IMR-90 (cell line): ENCODE results near the gene ANKH. TPM values are rescaled to one million over a fixed set of nuclear protein-coding genes. Genes with fewer than 3 reads are reported as not detected.

Experiments
- ATAC-seq: fragments of 200-7000 bp; cut with Tn5 transposase; 2 replicates; pipeline ENCODE4 v1.9.1; 2020; ENCODE audit warnings: low read depth, mild to moderate bottlenecking, moderate library complexity
- BruUV-seq: library from RNA; stranded (reverse); fragments of 400-500 nt; replicated peaks from 2 replicates; lab custom pipeline; 2021; lab: Mats Ljungman, UMichigan
- CTCF ChIA-PET: fragments of 300-600 bp; formaldehyde crosslinking; extraction: SDS; loops from one replicate; lab custom pipeline; 2021; ENCODE audit warnings: antibody characterized with exemption; lab: Yijun Ruan, JAX
- POLR2A ChIA-PET: fragments of 300-600 bp; sonication (Branson Sonifier 250); formaldehyde crosslinking; loops from one replicate; lab custom pipeline; 2022; ENCODE audit warnings: antibody characterized with exemption; ENCODE audit not compliant: unreplicated experiment; lab: Charles Lee
- DNase-seq: peaks from one replicate; pipeline ENCODE4 v3.0.0; 2013
- H2AFZ ChIP-seq: replicated peaks from 2 replicates; pipeline ENCODE3; 2013; ENCODE audit warnings: low read length, mild to moderate bottlenecking; ENCODE audit not compliant: poor library complexity
- H2AK5ac ChIP-seq: 2 replicates; pipeline ENCODE4 v1.6.1; 2013; ENCODE audit warnings: low read depth, low read length, inconsistent platforms
- H2AK9ac ChIP-seq: replicated peaks from 2 replicates; pipeline ENCODE3; 2013; ENCODE audit warnings: mild to moderate bottlenecking, low read depth, low read length, moderate library complexity; ENCODE audit not compliant: poor library complexity
- H2BK120ac ChIP-seq: 2 replicates; pipeline ENCODE4 v1.6.1; 2013; ENCODE audit warnings: low read depth, low read length, inconsistent platforms
- H2BK15ac ChIP-seq: 3 replicates; pipeline ENCODE4 v1.6.1; 2013; ENCODE audit warnings: low read depth, low read length, inconsistent platforms
- H2BK20ac ChIP-seq: 2 replicates; pipeline ENCODE4 v1.6.1; 2013; ENCODE audit warnings: low read depth, mild to moderate bottlenecking, inconsistent platforms, low read length, moderate library complexity
- H2BK5ac ChIP-seq: 2 replicates; pipeline ENCODE4 v1.6.1; 2013; ENCODE audit warnings: mild to moderate bottlenecking, low read depth, low read length, inconsistent platforms; ENCODE audit not compliant: poor library complexity, severe bottlenecking
- H3K14ac ChIP-seq: replicated peaks from 2 replicates; pipeline ENCODE4 v1.6.1; 2013; ENCODE audit warnings: low read depth, low read length, inconsistent platforms
- H3K18ac ChIP-seq: 2 replicates; pipeline ENCODE4 v1.6.1; 2013; ENCODE audit warnings: low read depth, low read length, control low read depth
- H3K23ac ChIP-seq: 2 replicates; pipeline ENCODE4 v1.6.1; 2013; ENCODE audit warnings: low read depth, low read length, inconsistent platforms
- H3K27ac ChIP-seq: 2 replicates; pipeline ENCODE4 v1.5.1; 2013; ENCODE audit warnings: mild to moderate bottlenecking, control low read depth, low read length; ENCODE audit not compliant: insufficient read depth
- H3K27me3 ChIP-seq: 2 replicates; pipeline ENCODE4 v1.6.1; 2013; ENCODE audit warnings: low read length; ENCODE audit not compliant: control insufficient read depth, insufficient read depth
- H3K36me3 ChIP-seq: 2 replicates; pipeline ENCODE4 v1.6.1; 2013; ENCODE audit warnings: low read length, mixed read lengths; ENCODE audit not compliant: control insufficient read depth, insufficient read depth
- H3K4ac ChIP-seq: 2 replicates; pipeline ENCODE4 v1.6.1; 2013; ENCODE audit warnings: low read depth, low read length, inconsistent platforms
- H3K4me1 ChIP-seq: 2 replicates; pipeline ENCODE4 v1.6.1; 2013; ENCODE audit warnings: low read length, mixed read lengths; ENCODE audit not compliant: control insufficient read depth, insufficient read depth
- H3K4me2 ChIP-seq: 2 replicates; pipeline ENCODE4 v1.6.1; 2013; ENCODE audit warnings: low read depth, mild to moderate bottlenecking, control low read depth, low read length, moderate library complexity
- H3K4me3 ChIP-seq: 2 replicates; pipeline ENCODE4 v1.5.1; 2013; ENCODE audit warnings: low read depth, mild to moderate bottlenecking, control low read depth, low read length, moderate library complexity; ENCODE audit not compliant: insufficient read depth
- H3K56ac ChIP-seq: 2 replicates; pipeline ENCODE4 v1.6.1; 2013; ENCODE audit warnings: low read length, inconsistent platforms; ENCODE audit not compliant: insufficient read depth; ENCODE audit errors: extremely low read depth
- H3K79me1 ChIP-seq, 2 experiments: 2 replicates each; pipeline ENCODE4 v1.6.1; 2013; ENCODE audit warnings: low read length in 2 of 2, inconsistent platforms in 1 of 2, low read depth in 1 of 2
- H3K9ac ChIP-seq: 2 replicates; pipeline ENCODE4 v1.6.1; 2013; ENCODE audit warnings: low read depth, low read length, control low read depth
- H3K9me1 ChIP-seq: 2 replicates; pipeline ENCODE4 v1.6.1; 2013; ENCODE audit warnings: low read length, inconsistent platforms; ENCODE audit not compliant: insufficient read depth
- H3K9me3 ChIP-seq: 2 replicates; pipeline ENCODE4 v1.6.1; 2013; ENCODE audit warnings: low read length; ENCODE audit not compliant: control insufficient read depth, insufficient read depth
- H4K20me1 ChIP-seq: 2 replicates; pipeline ENCODE4 v1.6.1; 2013; ENCODE audit warnings: low read length, inconsistent platforms; ENCODE audit not compliant: insufficient read depth
- H4K5ac ChIP-seq: 2 replicates; pipeline ENCODE4 v1.6.1; 2013; ENCODE audit warnings: mild to moderate bottlenecking, low read depth, low read length, control low read depth
- H4K8ac ChIP-seq, 2 experiments: 2 replicates each; pipeline ENCODE4 v1.6.1; 2013; ENCODE audit warnings: low read depth in 2 of 2, low read length in 2 of 2, control low read depth in 1 of 2, inconsistent platforms in 1 of 2
- H4K91ac ChIP-seq: 2 replicates; pipeline ENCODE4 v1.6.1; 2013; ENCODE audit warnings: low read depth, low read length, inconsistent platforms; ENCODE audit not compliant: insufficient read depth
- CTCF ChIP-seq: conservative IDR thresholded peaks from 2 replicates; pipeline ENCODE4 v1.5.1; 2012; ENCODE audit warnings: mild to moderate bottlenecking, low read depth, low read length, improper control_type of control experiment
- MXI1 ChIP-seq: IDR thresholded peaks from 2 replicates; pipeline ENCODE4 v1.6.1; 2012; ENCODE audit warnings: low read depth, mild to moderate bottlenecking, low read length, moderate library complexity, borderline replicate concordance
- RFX5 ChIP-seq: IDR thresholded peaks from 2 replicates; pipeline ENCODE4 v1.8.0; 2012; ENCODE audit warnings: low read depth, mild to moderate bottlenecking, low read length, moderate library complexity
- USF2 ChIP-seq: fragments of 150-350 bp; IDR thresholded peaks from 2 replicates; pipeline ENCODE4 v1.6.1; 2017; ENCODE audit warnings: mild to moderate bottlenecking, antibody characterized with exemption, low read length, low read depth
- WGBS, 2 experiments: methylation state at CpG; one replicate each; pipeline versions ENCODE4 v1.1.5 to v1.1.7; 2013; ENCODE audit warnings: missing lambda C conversion rate in 2 of 2; ENCODE audit not compliant: insufficient read length in 1 of 2; ENCODE audit errors: extremely low coverage in 2 of 2; 5-methylcytosine and 5-hydroxymethylcytosine counted together
- dilution Hi-C: fragments of 300-500 bp; cut with HindIII; formaldehyde crosslinking; loops from one replicate; pipeline ENCODE4 v1.14.3; 2018; ENCODE audit warnings: low sequenced_read_pairs; ENCODE audit not compliant: unreplicated experiment
- in situ Hi-C: fragments of 300-500 bp; cut with MboI; formaldehyde crosslinking; loops from 3 replicates; pipeline ENCODE4 v1.14.3; 2019; ENCODE audit warnings: low sequenced_read_pairs, inconsistent platforms, mixed read lengths
- intact Hi-C: fragments of 100-400 bp; cut with micrococcal nuclease; formaldehyde crosslinking; loops from 2 replicates; pipeline ENCODE4 v1.10.0; 2022
- polyA plus RNA-seq, 3 experiments: library from polyadenylated mRNA; depleted of rRNA; stranded (reverse); fragments of >200 nt; gene quantifications; 2 replicates each; pipeline ENCODE4 v1.2.3, GENCODE V29; 2012; ENCODE audit warnings: low replicate concordance in 1 of 3
- total RNA-seq: library from RNA; depleted of rRNA; stranded (reverse); fragments of >200 nt; gene quantifications from 2 replicates; pipeline ENCODE4 v1.2.3, GENCODE V29; 2012

ANKH gene
- total and polyA plus RNA-seq, 2 of the 4 experiments (the other 2 are of a cell fraction), result 5.2 to 17.2 TPM

DNA sequence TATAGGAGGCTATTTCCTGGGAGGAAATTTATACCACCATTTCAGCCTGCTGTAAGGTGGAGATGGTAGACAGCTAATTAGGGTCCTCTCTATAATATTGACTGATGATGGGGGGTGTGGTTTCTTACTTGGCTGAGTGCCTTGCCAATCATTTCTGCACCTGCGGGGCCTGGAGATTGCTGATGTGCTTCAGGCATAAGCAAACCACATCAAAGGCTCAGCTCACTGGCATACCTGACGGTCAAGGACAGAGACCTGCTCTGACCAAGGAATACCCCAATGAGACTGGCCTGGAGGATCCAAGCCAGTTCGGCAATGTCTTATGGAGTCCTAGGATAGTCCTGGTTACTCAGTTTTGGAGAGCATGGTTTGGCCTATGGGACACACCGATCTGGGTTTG lies 29.5 kb downstream of the ANKH start:
- H2AFZ ChIP-seq, result no peak overlapping the region
- no peak overlapping the region for H3K18ac ChIP-seq
- in situ Hi-C loops (no loop called here), dilution Hi-C loops (no loop called here), intact Hi-C loops (no loop called here)
- no peak overlapping the region for H2BK5ac ChIP-seq
- no peak for ATAC-seq
- TF ChIP-seq USF2, result no peak
- TF ChIP-seq RFX5, result no peak
- no peak for TF ChIP-seq MXI1
- no peak for TF ChIP-seq CTCF
- no peak overlapping the region for H3K27ac ChIP-seq
- ChIA-PET POLR2A (no interaction called here), CTCF (no interaction called here)
- H3K56ac ChIP-seq, result no peak overlapping the region
- DNase-seq, result no peak
- no peak overlapping the region for H2BK20ac ChIP-seq
- no peak overlapping the region for H2BK120ac ChIP-seq
- WGBS, 2 experiments, result 100% methylated on average over 4 of the region's 4 CpGs; no CpG with 5 or more reads in 1 of the 2 experiments
- no peak overlapping the region for H3K14ac ChIP-seq
- H3K36me3 ChIP-seq, result no peaks in the 10 kb centered on the region; the same call in 1 of the 2 replicates
- no peaks in the 10 kb centered on the region; a peak in 3 of 4 replicates for H3K79me1 ChIP-seq
- H4K20me1 ChIP-seq, result no peaks in the 10 kb centered on the region
- H4K8ac ChIP-seq, result no peak overlapping the region
- H4K91ac ChIP-seq, result no peak overlapping the region
- H4K5ac ChIP-seq, result no peak overlapping the region
- no peak overlapping the region for H3K4me2 ChIP-seq
- no peak overlapping the region for H2AK5ac ChIP-seq
- H2AK9ac ChIP-seq, result no peak overlapping the region
- H3K4me3 ChIP-seq, result no peak overlapping the region
- no peak overlapping the region for H3K4ac ChIP-seq
- H3K23ac ChIP-seq, result no peak overlapping the region
- no peaks in the 10 kb centered on the region for H3K27me3 ChIP-seq
- no peaks in the 10 kb centered on the region; the same call in 1 of the 2 replicates for H3K9me1 ChIP-seq
- BruUV-seq, result no TSS peak
- H2BK15ac ChIP-seq, result no peak overlapping the region
- H3K4me1 ChIP-seq, result no peaks in the 10 kb centered on the region
- no peaks in the 10 kb centered on the region for H3K9me3 ChIP-seq
- no peak overlapping the region for H3K9ac ChIP-seq
